ENCODE results near the gene RALA. TPM values are rescaled to one million over a fixed set of nuclear protein-coding genes. Genes with fewer than 3 reads are reported as not detected.
"Not testable (repeated sequence)": the region's sequence is repeated elsewhere in the genome, so short reads cannot be mapped to it uniquely, and the experiment has no call there.

RALA gene
- total RNA-seq, 1 donor from 2014 or later = 23.8 TPM

GRCh38 chr7:39670052-39670451, 46.7 kb downstream of the RALA start:
- TF ChIP-seq CTCF (conservative IDR thresholded peaks at IDR 0.05; ENCODE audit: low read depth, low read length) = no peak
- H3K4me3 ChIP-seq (ENCODE audit: low read depth, low read length) = no peak overlapping the region

GRCh38 chr7:39670934-39671333, 47.6 kb downstream of the RALA start:
- DNase-seq (ENCODE audit: low read depth) = no peak
- no peak for TF ChIP-seq CTCF (conservative IDR thresholded peaks at IDR 0.05; ENCODE audit: low read depth, low read length)

More at GRCh38 chr7:39670052-39670451, 46.7 kb downstream of the RALA start:
- DNase-seq (ENCODE audit: low read depth) = no peak

GRCh38 chr7:39672176-39672575, 48.8 kb downstream of the RALA start:
- DNase-seq (ENCODE audit: low read depth) = no peak
- TF ChIP-seq CTCF (conservative IDR thresholded peaks at IDR 0.05; ENCODE audit: low read depth, low read length) = no peak

More at GRCh38 chr7:39670934-39671333, 47.6 kb downstream of the RALA start:
- no peak overlapping the region for H3K4me3 ChIP-seq (ENCODE audit: low read depth, low read length)

DNA sequence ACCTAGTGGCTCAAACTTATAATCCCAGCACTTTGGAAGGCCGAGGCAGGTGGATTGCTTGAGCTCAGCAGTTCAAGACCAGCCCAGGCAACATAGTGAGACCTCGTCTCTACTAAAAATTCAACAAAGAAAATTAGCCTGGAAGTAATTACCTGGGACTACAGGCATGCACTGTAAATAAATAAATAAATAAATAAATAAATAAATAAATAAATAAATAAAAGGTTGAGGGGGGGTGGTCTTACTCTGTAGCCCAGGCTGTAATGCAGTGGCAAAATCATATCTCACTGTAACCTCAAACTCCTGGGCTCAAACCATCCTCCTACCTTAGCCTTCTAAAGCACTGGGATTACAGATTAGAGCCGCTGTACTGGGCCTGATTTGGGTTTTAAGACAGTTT, 50.5 kb downstream of the RALA start:
- no peak for TF ChIP-seq CTCF (conservative IDR thresholded peaks at IDR 0.05; ENCODE audit: low read depth, low read length)
- H3K4me3 ChIP-seq (ENCODE audit: low read depth, low read length) = no peak overlapping the region

More at GRCh38 chr7:39672176-39672575, 48.8 kb downstream of the RALA start:
- H3K4me3 ChIP-seq (ENCODE audit: low read depth, low read length) = no peak overlapping the region

DNA sequence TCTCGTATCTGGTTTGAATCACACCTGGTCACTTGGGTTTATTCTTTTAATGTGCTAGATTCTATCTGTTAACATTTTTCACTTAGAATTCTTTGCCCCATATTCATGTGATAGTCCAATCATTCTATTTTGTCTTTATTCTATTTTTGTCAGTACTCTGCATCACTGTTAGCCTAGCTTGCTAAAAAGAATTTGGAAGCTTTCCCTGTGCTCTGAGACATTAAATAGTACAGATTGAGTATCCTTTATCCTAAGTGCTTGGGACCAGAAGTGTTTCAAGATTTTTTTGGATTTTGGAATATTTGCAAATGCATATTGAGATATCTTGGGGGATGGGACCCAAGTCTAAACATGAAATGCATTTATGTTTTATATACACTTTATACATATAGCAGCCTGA, 51.0 kb downstream of the RALA start:
- no peak overlapping the region for H3K4me3 ChIP-seq (ENCODE audit: low read depth, low read length)
- TF ChIP-seq CTCF (conservative IDR thresholded peaks at IDR 0.05; ENCODE audit: low read depth, low read length) = no peak
- no peak for DNase-seq (ENCODE audit: low read depth)

More for the DNA sequence above, 50.5 kb downstream of the RALA start:
- no peak for DNase-seq (ENCODE audit: low read depth)

DNA sequence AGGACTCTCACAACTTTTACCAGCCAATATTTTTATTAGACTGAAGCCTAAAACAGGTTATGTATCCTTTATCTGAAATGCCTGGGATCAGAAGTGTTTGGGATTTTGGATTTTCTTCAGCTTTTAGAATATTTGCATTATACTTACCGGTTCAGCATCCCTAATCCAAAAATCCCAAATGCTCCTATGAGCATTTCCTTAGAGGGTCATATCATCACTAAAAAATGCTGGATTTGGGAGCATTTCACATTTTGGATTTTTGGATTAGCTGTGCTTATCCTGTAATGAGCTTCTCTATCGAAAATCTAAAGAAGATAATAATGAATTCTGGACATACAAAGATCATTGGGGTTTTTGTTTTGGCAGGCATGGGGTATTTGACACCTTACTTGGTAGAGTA, 53.0 kb downstream of the RALA start:
- no peak for DNase-seq (ENCODE audit: low read depth)
- TF ChIP-seq CTCF (conservative IDR thresholded peaks at IDR 0.05; ENCODE audit: low read depth, low read length) = no peak

GRCh38 chr7:39678930-39679709, 55.7 kb downstream of the RALA start:
- DNase-seq (ENCODE audit: low read depth) = no peak
- H3K4me3 ChIP-seq (ENCODE audit: low read depth, low read length) = no peak overlapping the region
- no peak for TF ChIP-seq CTCF (conservative IDR thresholded peaks at IDR 0.05; ENCODE audit: low read depth, low read length)

More for the DNA sequence above, 53.0 kb downstream of the RALA start:
- no peak overlapping the region for H3K4me3 ChIP-seq (ENCODE audit: low read depth, low read length)

- not testable (repeated sequence) for DNase-seq (ENCODE audit: low read depth); H3K4me3 ChIP-seq (ENCODE audit: low read depth, low read length)
Observed at GRCh38 chr7:39679874-39680273, 56.5 kb downstream of the RALA start.

Data from epithelial cell of proximal tubule (primary cell).